ENCODE measurements around the gene CCL1. TPM values are rescaled to one million over a fixed set of nuclear protein-coding genes. Genes with fewer than 3 reads are reported as not detected.

The CCL1 gene
- total and polyA plus RNA-seq, 2 experiments from 2014 or later = not detected

DNA sequence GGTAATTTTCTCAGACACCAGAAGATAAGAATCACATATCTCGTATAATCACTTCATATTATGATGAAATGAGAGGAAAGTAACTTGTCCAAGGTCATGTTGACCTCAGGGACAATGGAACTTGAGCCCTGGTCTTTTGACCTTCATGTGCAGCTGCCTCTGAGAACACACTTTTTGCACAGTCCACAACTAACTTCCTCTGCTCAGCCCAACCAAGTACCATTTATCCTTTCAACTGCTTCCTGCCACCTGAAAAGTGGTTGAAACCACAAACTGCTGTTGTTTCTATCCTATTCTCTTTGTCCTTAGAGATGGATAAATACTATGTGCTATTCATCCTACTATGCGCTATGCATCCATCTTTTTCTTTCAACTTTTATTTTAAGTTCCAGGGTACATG, 2.3 kb upstream of the CCL1 start (continued):
- TF ChIP-seq EZH2 (IDR thresholded peaks at IDR 0.05; ENCODE audit: low read depth, unreplicated experiment) = no peak
- TF ChIP-seq, protein P1, sequence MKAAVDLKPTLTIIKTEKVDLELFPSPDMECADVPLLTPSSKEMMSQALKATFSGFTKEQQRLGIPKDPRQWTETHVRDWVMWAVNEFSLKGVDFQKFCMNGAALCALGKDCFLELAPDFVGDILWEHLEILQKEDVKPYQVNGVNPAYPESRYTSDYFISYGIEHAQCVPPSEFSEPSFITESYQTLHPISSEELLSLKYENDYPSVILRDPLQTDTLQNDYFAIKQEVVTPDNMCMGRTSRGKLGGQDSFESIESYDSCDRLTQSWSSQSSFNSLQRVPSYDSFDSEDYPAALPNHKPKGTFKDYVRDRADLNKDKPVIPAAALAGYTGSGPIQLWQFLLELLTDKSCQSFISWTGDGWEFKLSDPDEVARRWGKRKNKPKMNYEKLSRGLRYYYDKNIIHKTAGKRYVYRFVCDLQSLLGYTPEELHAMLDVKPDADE (IDR thresholded peaks at IDR 0.05) = no peak
- no peak for TF ChIP-seq EZH2phosphoT487 (IDR thresholded peaks at IDR 0.05; ENCODE audit: unreplicated experiment)
- no peak for TF ChIP-seq ZNF331 (CRISPR knock-in tag; IDR thresholded peaks at IDR 0.05; ENCODE audit: low read depth)
- no peak for TF ChIP-seq STAT1 (IDR thresholded peaks at IDR 0.05; ENCODE audit: unreplicated experiment)
- TF ChIP-seq JUNB (IDR thresholded peaks at IDR 0.05; ENCODE audit: unreplicated experiment) = no peak
- TF ChIP-seq CREB1 (CRISPR knock-in tag; IDR thresholded peaks at IDR 0.05; ENCODE audit: low read depth) = no peak
- no peak for TF ChIP-seq NANOG (IDR thresholded peaks at IDR 0.05; ENCODE audit: borderline replicate concordance)
- TF ChIP-seq POLR2AphosphoS5 (IDR thresholded peaks at IDR 0.05; ENCODE audit: low read depth) = no peak
- TF ChIP-seq, protein P2, sequence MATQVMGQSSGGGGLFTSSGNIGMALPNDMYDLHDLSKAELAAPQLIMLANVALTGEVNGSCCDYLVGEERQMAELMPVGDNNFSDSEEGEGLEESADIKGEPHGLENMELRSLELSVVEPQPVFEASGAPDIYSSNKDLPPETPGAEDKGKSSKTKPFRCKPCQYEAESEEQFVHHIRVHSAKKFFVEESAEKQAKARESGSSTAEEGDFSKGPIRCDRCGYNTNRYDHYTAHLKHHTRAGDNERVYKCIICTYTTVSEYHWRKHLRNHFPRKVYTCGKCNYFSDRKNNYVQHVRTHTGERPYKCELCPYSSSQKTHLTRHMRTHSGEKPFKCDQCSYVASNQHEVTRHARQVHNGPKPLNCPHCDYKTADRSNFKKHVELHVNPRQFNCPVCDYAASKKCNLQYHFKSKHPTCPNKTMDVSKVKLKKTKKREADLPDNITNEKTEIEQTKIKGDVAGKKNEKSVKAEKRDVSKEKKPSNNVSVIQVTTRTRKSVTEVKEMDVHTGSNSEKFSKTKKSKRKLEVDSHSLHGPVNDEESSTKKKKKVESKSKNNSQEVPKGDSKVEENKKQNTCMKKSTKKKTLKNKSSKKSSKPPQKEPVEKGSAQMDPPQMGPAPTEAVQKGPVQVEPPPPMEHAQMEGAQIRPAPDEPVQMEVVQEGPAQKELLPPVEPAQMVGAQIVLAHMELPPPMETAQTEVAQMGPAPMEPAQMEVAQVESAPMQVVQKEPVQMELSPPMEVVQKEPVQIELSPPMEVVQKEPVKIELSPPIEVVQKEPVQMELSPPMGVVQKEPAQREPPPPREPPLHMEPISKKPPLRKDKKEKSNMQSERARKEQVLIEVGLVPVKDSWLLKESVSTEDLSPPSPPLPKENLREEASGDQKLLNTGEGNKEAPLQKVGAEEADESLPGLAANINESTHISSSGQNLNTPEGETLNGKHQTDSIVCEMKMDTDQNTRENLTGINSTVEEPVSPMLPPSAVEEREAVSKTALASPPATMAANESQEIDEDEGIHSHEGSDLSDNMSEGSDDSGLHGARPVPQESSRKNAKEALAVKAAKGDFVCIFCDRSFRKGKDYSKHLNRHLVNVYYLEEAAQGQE (IDR thresholded peaks at IDR 0.05; ENCODE audit: unreplicated experiment) = no peak

DNA sequence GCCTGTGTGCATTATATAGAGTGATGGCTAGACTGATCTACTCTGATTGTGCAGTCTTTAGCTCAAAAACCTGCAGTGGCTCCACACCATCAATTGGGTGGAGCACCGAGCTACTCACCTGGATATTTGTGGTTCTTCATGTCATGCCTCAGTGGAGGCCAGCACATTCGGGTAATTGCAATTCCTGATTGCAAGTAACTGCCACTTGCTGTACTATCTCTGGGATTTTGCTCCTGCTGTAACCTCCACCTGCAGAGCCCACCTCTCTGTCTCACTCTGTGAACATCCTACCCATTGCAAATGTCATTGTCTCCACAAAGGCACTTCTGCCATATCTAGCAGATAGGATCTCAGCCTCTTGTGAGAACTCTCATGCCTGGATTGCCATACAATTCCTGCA, 1.7 kb upstream of the CCL1 start:
- Mint-ChIP-seq H3K4me1 (peaks cover 5% of the 10 kb centered on the region; the same call in 2 of the 3 replicates), H3K4me3 (no peak overlapping the region), H3K9me3 (no peaks in the 10 kb centered on the region), H3K36me3 (ENCODE audit: low read depth) (no peaks in the 10 kb centered on the region), H3K27me3 (ENCODE audit: insufficient read depth, low read depth, poor library complexity) (peaks cover 10% of the 10 kb centered on the region), H3K27ac (no peak overlapping the region)
- no peaks in the 10 kb centered on the region for H3K79me2 ChIP-seq (replicated peaks; ENCODE audit: insufficient read depth)
- H3K4me3 ChIP-seq = no peak overlapping the region
- no peak for ATAC-seq
- no peak for DNase-seq (ENCODE audit: low spot score)
- H3K9me2 ChIP-seq (ENCODE audit: insufficient read depth) = no peaks in the 10 kb centered on the region; the same call in 1 of the 2 replicates
- H3K27me3 ChIP-seq (ENCODE audit: insufficient read depth) = no peaks in the 10 kb centered on the region
- H3K4me2 ChIP-seq = no peak overlapping the region
- no peaks in the 10 kb centered on the region for H4K20me1 ChIP-seq (replicated peaks; ENCODE audit: insufficient read depth)
- H3K4me1 ChIP-seq (ENCODE audit: insufficient read depth) = no peaks in the 10 kb centered on the region
- H3K27ac ChIP-seq (ENCODE audit: low read depth) = no peak overlapping the region
- no peak overlapping the region for H2AFZ ChIP-seq
- H3F3A ChIP-seq (replicated peaks; ENCODE audit: low read depth) = no peaks in the 10 kb centered on the region
- TF ChIP-seq, protein P2 (IDR thresholded peaks at IDR 0.05; ENCODE audit: unreplicated experiment) = no peak
- TF ChIP-seq, protein P1 (IDR thresholded peaks at IDR 0.05) = no peak
- no peaks in the 10 kb centered on the region for H3K36me3 ChIP-seq (ENCODE audit: insufficient read depth)
